GM18517 (cell line): Measurements from ENCODE around the gene CCDC197.

ENCODE experiments used
- ATAC-seq: cut with Tn5 transposase; IDR thresholded peaks from one replicate; pipeline ENCODE4 v1.9.1; 2021; ENCODE audit warnings: mild to moderate bottlenecking, moderate library complexity; ENCODE audit not compliant: unreplicated experiment

CCDC197 gene

DNA sequence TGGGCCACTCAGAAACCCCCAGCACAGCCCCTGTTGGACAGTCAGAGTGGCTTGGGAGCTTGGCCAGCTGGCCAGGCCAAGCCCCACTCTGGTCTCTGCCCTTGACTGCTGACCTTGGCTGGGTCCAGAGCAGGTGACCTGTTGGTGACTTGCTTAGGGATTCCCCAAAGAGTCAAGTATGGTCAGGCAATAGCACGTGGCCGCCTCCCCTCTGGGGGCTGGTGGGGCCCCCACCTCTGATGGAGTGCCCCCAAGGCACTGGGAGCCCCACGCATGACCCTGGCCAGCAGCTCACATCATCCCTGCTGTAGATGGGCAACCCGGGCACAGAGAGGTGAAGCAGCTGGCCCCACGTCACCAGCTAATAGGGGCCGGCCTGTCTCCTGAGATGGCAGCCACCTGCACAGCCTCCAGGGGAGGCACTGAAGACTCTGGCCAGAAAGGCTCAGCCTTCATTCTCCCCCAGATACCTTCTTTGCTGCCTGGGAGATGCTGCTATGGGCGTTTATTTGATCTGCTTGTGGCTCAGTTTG is 1.8 kb downstream of the CCDC197 start:
- no peak for ATAC-seq

DNA sequence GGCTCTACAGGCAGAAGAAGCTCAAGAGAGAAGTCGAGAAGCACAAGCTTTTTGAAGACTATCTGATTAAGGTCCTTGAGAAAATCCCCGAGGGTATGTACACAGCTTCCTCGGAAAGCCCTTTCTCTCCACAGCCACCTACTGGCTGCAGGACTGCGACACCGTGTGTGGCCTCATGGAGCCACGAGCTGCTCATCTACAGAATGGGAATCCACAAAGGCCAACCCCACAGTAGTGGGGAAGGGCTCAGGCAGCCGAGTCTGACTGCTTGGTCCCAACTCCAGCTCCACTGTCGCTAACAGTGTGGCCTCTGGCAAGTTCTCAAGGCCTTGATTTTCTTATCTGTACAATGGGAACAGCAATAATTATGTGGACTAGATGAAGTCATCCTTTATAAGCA is 2.5 kb downstream of the CCDC197 start:
- ATAC-seq: no peak

DNA sequence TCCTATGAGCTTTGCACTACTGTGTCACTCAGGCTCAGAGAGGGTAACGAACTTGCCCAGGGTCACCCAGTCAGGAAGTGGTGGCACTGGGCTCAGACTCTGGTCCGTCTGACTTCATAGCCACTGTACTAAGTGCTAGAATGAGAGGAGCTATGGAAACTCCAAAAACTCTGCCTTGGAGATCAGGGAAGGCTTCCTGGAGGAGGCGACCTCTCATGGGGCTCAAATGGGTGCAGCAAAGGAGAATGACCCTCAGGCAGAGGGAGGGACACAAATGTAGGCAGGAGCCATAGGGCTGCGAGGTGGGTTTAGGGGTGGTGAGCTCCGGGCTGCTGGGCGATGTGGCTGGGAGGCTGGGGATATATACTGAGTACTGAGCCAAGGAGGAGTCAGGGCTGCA is 3.2 kb downstream of the CCDC197 start:
- ATAC-seq: no peak

DNA sequence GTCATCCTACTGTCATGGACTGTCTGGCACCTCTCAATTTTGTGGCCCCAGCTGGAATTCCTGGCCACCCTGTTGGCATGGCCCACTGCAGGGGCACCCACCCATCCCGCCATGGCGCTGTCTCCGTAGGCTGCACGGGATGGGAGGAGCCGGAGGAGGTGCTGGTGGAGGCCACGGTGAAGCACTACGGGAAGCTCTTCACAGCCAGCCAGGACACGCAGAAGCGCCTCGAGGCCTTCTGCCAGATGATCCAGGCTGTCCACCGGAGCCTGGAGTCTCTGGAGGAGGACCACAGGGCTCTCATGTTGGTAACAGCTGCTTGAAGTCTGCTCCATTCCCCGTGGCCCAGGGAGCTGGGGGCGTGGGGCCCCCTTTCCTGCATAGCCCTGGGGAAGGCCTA is 3.9 kb downstream of the CCDC197 start:
- no peak for ATAC-seq

DNA sequence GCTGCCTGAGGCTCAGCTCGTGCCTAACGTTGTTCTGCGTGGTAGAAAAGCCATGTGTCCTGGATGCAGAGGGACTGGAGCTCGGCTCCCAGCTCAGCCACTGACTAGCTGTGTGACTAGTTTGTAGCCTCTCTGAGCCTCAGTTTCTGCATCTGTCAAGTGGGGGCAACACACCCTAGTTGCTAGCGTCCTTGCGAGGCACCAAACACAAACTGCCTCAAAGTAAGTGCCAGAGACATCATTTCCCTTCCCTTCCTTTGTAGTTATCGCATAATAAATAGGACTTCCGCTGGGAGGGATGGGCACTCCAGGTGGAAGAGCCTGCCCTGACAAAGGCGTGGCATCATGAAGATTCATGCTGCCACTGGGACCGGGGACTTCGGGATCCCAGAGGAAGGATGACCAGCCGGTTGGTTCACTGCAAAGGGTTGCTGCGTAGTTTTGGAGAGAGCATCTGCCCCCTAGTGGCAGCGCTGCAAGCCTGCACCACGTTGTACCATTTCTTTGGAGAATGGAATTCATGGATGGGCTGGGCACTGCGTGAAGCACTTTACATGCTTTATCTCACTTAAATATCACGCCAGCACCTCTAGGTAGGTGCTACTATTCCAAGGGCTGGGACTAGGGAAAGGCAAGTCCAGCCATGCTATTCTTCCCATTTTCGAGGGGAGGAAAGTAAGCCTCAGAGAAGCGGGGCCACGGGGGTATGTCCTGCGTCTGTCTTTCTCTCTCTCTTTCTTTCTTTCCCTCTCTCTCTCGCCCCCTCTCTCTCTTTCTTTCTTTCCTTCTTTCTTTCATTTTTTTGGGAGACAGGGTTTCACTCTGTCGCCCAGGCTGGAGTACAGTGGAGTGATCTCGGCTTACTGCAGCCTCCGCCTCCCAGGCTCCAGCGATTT is 4.6 kb downstream of the CCDC197 start:
- ATAC-seq: no peak

DNA sequence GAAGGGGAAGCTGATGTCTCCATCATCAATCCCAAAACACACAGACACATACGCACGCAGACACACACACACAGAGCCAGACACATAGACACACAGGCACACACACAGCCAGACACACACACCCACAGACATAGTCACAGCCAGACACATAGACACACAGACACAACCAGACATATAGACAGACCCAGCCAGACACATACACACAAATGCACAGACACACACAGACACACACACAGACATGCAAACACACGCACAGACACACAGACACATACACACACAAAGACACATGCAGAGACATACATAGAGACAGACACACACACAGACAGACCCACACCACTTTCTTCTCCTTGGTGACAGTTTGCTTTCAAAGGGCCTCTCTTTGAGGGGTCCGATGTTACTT is 6.3 kb downstream of the CCDC197 start:
- no peak for ATAC-seq

DNA sequence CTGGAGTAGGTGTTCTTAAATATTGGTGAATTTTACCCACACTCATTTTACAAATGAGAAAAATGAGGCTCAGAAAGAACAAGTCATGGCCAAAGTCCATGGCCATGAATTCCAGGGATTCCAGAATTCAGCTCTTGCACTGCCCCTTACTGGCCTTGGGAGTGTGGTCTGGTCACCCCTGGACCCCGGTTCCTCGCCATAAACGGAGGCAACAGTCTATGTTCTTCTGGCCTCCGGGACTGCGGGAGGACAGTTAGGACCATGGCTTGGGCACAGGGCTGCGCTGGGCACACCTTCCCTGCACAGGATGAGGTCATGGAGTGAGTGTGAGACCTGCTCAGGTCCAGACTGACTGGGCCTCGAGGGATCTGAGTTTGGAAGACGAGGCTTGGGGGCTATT is 6.9 kb downstream of the CCDC197 start:
- no peak for ATAC-seq

DNA sequence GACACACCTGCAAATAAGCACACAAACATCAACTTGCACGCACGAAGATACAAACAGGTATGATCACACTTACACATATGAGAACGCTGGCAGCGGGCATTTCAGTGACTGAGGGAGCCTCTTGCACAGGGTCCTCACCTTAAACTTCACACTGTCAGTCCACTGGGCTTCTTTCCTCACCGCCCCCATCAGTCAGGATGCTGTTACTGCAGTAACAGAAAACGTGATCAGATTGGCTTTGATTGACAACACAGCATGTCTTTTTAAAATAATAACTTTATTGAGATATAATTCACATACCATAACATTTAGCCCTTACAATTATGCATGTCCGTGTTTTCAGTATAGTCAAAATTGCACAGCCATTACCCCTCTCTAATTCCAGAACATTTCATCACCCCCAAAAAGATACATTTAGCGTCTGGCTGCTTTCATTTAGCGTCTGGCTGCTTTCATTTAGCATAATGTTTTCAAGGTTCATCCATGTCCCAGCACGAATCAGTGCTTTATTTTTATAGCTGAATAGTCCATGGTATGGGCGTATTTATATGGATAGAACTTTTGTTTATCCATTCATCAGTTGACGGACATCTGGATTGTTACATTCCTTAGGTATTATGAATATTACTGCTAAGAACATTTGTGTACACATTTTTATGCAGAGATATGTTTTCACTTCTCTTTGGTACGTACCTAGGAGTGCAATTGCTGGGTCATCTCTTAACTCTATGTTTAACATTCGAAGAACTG is 8.4 kb downstream of the CCDC197 start:
- no peak for ATAC-seq

DNA sequence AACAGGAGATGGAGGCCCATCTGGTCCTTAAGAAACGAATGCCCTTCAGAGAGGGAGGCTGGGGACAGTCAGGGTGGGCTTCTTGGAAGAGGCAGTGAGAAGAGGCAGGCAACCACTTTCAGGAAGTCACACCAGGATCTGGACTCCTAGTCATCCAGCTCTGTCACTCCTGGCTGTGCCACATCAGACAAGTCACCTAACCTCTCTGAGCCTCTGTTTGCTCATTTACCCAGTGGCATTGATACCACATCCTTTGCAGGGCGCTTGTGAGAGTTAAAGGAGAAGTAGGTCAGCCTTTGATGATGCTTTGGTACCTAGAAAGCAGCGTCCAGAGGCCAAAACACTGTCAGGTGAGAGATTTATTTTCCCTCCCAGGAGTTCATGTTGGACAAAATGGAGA is 11.1 kb downstream of the CCDC197 start:
- no peak for ATAC-seq

DNA sequence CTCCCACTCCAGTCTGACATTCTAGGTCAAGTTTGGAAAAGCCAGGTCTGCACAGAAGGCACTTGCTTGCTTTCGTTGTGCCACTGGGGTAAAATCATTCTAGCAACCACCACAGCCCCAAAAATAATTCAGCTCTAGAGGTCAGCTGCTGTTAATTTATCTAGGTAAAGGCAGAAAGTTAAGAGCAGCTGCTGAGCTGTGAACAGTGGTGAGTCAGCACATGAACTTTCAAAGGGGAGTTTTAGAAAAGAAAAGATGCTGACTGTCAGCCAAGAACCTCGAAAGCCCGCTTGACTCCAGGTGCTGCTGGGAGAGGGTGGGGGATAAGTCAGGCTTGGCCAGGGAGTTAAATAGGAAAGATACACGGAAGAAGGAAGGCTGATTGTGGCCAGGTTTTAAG is 12.7 kb downstream of the CCDC197 start:
- ATAC-seq: no peak

DNA sequence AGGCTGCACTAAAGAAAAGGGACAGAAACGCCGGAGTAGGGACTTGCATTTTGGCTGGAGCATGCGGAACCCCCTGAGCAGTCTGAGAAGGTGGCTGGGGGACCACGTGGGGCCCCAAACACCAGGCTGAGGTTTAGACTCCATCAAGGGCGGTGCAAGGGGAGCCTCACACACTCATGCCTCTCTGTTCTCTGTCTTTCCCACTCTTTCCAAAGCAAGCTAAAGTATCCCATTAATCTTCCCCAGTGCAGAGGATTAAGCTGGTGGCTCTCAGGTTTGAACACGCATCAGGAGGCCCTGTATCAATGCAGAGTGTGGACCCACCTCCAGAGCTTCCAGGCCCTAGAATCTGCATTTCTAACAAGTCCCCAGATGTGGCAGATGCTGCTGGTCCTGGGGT is 13.5 kb downstream of the CCDC197 start:
- no peak for ATAC-seq

DNA sequence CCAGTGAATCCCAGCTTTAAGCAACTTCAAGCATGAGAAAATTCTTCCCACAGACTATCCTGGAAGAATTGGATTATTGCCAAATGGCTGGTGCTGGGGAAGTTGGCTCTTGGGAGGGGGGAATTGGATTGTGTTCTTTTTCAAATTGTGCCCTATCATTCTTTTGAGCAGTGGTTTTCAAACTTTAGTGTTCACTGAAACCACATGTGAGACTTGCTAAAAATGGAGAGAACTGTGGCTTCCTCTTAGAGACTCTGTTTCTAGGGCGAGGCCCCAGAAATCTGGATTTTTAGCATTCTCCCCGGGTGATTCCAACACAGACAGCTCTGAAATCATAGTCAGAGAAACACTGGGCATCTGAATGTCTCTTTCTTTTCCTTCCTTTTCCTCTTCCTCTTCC is 14.7 kb downstream of the CCDC197 start:
- no peak for ATAC-seq

DNA sequence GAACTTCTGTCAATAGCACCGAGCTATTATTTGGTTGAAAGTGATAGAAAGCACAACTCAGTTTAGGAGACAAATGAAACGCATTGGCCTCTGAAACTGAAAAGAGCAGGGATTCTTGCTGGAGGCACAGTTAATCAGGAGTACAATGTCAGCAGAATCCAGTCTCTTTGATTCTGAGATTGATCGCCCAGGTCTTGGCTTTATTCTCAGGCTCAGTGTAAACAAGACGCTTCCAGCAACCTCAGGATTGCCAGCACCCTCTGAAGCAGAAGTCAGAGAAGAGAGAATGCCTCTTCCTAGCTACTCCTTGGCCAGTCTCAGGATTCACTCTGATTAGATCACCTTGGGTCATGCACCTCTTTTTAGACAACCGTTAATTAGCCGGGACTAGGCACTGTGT is 17.3 kb downstream of the CCDC197 start:
- no peak for ATAC-seq

DNA sequence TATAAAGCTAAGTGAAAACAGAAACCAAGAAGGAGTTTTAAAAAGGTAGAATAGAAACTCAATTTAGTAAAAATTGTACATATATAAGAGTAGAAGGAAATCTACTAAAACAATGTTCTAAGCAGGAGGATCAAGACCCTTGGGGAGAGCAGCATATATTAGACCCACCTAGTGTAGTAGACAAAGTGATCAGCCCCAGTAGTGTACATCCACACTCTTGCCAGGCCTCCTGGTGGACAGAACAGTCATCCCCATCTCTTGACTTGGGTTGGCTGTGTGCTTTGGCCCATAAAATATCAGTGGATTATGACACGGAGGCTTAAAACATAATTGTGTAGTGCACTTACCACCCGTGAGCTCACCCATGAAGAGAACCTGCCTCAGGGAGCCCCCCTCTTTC is 18.1 kb downstream of the CCDC197 start:
- ATAC-seq: no peak

DNA sequence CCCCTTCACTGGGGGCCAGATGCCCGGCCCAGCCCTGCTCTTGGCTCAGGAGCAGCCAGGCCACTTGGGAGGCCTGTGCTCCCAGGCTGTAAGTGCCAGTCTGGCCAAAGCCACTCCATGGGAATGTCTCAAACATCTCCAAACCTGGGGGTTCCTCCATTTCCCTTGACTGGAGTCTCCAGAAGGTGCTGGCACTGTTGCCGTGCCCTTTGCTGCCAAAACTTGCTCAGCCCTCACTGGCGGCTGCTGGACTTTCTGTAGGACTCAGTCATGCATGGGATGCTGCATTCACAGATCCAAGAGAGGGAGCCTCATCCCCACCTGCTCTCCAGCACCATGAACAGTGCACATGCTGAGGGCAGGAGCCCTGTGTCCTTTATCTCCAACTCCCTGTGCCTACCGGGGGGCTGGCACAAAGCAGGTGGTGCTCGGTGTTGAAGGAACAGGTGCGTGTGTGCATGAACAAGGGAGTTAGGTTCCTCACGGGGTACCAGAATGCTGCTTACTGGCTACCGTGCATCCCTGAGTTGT is 19.4 kb downstream of the CCDC197 start:
- ATAC-seq: no peak

DNA sequence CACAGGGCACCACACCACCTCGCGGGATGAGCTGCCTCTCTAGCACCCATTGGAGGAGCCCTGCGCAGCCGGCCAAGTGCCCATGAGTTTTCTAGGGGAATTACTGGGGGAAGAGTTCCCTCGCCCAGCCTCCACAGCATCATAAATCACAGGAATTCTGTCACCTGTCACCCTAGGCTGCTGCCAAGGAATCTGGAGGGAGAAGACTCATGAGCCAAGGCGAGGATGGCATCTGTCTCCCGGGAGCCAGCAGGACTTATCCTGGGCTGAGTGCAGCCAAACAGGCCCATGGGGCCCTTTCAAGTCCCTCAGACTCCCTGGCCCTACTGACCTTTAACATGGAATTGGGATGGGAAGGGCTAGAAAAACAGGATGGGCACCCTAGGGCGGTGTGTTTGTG is 21.2 kb downstream of the CCDC197 start:
- no peak for ATAC-seq

DNA sequence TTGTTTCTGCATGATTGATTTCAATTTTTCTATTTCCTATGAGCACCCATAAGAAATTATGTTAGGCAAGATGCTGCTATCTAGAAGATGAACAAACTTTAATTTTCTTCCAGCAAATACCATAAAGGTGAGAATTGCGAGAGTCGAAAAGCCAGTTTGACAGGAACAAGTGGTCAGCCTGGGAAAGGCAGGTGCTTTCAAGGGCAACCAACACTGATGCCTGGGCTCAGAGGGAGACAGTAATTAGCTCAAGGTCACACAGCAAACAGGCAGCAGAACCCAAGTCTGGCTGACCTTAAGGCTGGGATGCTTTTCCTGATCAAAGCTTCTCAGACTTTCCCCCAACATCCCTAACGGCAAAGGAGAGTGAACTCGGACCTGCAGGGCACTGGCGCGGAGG is 22.2 kb downstream of the CCDC197 start:
- ATAC-seq: no peak

DNA sequence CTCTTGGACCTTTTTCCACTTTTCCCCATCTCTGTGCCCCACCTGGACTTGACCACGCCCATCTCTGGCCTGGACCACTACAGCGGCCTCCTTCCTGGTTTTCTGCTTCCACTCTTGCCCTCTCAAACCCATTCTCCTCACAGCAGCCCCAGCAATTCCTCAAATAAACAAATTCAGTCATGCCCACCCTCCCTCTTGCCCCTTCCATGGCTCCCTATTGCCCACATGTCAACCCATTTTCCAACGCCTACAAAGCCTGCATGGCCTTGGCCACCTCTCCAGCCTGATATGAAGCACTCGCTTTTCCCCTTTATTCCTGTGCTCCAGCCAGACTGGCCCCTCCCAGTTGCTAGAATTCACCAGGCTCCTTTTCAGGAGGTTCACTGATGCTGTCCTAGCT is 23.2 kb downstream of the CCDC197 start:
- no peak for ATAC-seq

DNA sequence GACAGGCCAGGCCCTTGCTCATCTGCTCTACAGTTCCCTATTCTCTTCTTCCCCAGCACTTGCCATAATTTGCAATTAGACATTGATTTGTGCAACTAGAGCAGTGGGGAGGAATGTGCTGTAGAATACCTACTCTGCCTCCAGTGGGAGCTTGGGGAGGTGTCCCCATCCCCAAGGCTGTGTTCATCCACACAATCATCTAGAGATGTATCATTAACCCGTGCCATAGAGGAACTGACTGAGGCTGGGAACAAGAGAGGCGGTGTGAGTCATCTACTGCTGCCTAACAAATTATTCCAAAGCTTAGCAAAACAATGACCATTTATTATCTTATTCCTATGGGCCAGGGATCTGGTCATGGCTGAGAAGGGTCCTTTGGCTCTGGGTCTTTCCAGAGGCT is 23.9 kb downstream of the CCDC197 start:
- ATAC-seq: no peak

DNA sequence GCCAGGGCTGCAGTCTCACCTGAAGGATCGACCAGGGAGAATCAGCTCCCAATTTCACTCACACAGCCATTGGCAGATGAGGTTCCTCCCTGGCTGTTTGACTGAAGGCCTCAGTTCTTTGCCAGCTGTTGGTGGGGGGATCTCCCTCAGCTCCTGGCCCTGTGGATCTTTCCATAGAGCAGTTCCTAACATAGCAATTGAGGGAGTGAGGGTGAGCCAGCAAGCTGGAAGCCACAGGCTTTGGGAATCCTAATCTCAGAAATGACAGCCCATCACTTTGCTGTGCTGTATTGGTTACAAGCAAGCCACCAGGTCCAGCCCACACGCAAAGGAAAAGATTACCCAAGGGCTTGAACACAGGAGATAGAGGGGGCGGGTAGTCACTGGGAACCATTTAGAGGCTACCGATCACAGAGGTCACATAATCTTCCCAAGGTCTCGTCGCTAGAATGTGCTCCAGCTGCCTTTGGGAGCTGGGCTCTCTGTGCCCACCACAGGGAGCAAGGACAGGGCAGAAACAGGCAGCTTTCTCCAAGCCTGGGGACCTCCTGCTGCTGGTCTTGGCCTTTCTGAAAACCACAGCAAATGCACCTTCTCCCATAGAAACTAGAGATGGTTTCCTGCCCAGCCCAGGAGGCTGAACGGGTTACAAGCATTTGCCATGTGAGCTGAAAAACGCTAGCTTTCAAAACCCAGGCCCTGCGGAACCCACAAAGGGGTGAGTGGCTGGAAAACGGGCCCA is 24.5 kb downstream of the CCDC197 start:
- no peak for ATAC-seq
